Frontal cortex (tissue), 4 donors: ENCODE measurements around the gene LAMA4. TPM values are rescaled to one million over a fixed set of nuclear protein-coding genes. Genes with fewer than 3 reads are reported as not detected.

Experiments used
- DNase-seq, 2 donors: peaks; one replicate each; pipeline ENCODE4 v3.0.0; 2012; ENCODE audit warnings: low spot score in 2 of 2
- FAIRE-seq: peaks from 2 replicates; lab custom pipeline; 2012; peaks lifted over from hg19 to GRCh38; lab: Jason Lieb, UNC
- total RNA-seq: library from RNA; depleted of rRNA; stranded (reverse); fragments of >200 nt; gene quantifications from one replicate; pipeline ENCODE4 v1.2.3, GENCODE V29; 2014
- donor health status: control.
- donor health status: control.
- donor health status: control.

LAMA4 gene
- total RNA-seq, 1 donor from 2014 or later = 24.1 TPM

DNA sequence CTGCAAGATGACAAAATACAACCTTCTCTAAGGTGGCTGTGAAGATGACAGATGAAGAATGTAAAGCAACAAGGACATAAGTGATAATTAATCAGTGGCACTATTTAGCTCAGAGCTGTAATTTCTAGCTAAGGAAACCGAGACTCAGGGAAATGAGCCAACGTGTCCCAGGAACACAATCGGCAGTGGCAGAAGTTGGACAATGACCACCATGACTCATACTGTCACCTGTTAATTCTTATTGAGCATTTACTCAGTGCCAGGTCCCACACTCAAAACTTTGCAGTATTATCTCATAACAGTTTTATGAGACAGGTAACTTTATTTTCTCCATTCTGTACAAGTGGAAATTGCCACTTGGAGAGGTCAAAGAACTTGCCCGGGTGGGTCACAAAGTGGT lies 55.8 kb downstream of the LAMA4 start:
- DNase-seq = no peak
- no peak for FAIRE-seq

DNA sequence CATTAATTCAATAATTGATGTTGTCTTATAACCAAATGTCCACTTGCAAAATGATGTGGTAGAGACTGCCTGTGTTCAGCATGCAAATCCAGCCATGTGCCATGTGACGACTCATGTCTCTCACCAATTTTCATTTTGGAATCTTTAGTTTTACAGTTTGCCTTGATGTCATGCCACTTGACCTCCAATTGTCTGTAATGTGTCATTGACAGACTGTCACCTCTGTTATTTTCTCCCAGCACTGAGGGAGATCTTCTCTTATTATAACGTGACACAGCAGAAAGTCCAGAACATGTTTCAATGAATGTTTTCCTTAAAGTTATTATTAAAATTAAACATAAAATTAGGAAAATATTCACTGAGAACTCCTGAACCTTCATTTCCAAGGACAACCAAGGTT lies 56.7 kb downstream of the LAMA4 start:
- DNase-seq (no peak), FAIRE-seq (no peak)

DNA sequence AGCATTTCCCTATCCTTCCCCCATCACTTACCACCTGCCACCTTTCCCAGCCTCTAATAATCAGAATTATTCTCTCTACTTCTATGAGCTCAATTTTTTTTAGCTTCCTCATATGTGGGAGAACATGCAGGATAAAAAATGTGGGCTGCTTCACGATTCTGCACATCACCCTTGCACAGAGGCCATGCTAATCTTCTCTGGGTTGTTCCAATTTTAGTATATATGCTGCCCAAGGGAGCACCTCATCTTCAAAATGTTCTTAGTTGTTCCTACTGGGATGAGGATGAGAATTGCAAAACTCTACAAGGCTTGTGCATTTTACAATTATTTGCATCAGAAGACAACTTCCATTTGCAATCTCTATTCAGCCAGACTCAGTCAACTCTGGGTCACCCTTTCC lies 58.1 kb downstream of the LAMA4 start:
- FAIRE-seq (no peak), DNase-seq (no peak)

DNA sequence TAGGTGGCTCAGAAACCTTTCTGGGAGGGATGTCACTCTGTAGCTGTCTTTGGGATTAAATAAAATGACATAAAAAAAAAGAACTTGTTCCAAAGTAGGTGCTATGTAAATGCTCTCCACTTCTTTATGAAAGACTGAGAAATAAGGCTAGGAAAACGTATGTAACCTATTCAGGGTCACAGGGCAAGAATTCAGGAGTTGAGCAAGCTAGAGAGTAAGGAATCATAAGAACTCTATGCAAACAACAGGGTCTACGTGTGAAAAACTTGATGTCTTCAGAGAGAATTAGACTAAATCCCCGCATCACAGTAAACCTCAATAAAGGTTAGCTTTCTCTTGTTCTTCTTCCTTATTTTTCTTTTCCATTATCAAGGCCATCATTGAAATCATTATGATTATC lies 59.2 kb downstream of the LAMA4 start:
- FAIRE-seq (no peak), DNase-seq (no peak)

DNA sequence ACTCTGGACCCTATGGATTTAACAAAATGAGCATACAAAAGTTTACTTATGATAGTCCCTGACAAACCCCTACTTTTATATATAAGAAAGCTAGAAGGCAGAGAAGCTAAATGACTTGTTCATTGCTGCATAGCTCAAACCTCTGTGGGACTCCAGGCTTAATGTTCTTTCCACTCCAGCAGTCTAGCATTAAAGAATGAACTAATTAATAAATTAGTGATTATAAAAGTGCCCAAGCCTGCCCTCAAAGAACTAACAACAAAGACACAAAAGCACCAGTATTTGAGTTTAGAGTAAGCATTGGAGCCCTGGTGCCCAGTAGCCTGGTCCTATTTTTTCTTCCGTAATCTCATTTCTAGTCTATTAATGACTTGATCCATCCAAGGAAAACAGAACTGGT lies 59.9 kb downstream of the LAMA4 start:
- no peak for FAIRE-seq
- DNase-seq = no peak

DNA sequence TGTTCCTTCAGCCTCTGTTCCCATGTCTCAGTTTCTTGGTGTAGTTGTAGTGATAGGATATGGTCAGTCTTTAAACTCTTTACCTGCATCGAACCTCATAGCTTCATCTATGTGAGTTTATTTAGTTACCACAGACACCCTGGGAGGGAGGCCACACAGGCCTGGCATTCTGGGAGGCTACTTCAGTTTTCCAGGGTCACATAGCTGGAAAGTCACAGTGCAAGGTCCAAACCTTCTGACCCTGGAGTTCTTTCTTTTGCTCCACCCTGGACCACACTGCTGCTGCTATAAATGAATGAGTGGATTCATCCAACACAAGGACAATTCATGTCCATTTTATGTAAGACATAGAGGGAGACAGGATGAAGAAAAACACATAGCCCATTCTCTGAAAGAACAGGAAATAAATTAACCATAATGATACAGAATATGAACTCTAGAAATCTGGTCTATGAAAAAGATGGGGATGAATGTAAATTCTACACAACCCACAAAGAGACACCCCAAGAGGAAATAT lies 60.8 kb downstream of the LAMA4 start:
- DNase-seq (no peak), FAIRE-seq (no peak)

DNA sequence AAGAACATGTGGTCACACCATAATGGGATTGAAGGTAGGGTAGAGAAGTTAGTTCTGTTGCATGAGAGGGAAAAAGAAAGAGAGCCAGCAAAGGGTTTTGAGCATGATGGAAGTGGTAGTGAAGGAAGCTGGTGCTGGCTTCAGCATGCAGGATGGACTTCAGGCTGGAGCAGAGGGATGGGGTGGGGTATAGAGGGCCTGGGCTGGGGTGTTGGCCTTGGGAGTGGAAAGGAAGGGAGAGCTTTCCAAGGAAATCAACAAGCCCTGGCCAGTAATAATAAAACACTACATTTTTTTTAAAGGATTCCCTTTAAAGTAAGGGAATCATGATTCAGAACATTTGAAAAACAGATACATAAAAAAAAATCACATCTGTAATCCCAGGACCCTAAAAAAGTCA lies 61.2 kb downstream of the LAMA4 start:
- no peak for DNase-seq
- FAIRE-seq = no peak

DNA sequence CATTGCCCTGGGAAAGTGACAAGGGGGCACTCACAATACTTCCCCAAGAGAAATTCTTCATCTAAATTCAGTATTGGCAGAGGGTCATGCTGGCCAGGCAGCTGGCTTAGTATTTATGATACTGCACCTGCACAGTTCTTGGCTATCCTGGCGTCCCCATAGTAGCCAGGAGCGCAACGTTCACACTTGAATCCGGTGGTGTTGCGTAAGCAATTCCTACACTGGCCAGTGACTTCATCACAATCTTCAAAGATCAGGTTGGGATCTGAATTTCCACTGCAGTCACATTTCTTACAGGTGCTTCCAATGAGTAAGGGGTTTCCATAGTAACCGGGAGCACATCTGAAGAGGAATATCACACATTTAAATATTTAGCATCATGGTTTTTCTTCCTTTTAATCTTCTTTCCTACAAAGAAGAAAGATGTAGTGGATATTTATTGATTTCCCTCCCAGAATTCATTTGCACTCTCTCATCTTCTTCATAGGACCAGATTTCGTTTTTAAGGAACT lies 62.8 kb downstream of the LAMA4 start:
- FAIRE-seq = no peak
- DNase-seq = no peak

DNA sequence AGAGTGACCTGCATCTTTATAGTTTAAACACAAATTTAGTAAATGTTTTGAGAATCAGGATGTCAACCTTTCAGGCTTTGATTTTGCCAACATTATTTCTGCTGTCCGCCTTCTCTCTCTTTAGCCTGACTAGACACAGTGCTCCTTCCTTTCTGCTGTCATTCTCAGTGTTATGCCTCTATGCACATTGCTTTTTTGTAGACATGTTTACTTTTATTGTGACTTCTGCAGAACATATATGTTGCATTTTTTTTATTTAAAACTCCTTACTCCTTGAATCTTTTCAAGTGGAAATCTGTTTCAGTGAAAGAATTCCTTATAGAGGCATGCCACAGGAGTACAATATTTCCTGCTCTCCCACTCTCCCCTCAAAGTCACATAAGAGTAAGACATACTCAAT lies 64.2 kb downstream of the LAMA4 start:
- FAIRE-seq = no peak
- no peak for DNase-seq

DNA sequence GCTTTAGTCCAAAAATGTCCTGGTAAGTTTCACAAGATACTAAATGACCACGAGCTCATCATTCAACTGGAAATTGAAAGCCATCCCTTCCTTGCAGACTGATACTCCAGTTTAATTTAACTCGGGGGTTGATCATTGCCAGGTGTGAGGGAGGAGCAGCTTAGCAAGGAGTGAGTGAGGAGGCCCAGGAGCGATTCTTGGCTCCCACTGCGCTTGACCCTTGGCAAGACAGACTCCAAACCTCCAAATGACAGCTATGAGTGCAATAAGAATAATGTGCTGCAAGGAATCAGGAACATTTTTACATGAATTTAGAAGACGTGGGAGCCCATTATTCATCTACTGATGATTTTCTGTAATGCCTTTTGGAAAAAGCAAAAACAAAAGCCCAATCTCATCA lies 64.9 kb downstream of the LAMA4 start:
- DNase-seq (no peak), FAIRE-seq (no peak)

DNA sequence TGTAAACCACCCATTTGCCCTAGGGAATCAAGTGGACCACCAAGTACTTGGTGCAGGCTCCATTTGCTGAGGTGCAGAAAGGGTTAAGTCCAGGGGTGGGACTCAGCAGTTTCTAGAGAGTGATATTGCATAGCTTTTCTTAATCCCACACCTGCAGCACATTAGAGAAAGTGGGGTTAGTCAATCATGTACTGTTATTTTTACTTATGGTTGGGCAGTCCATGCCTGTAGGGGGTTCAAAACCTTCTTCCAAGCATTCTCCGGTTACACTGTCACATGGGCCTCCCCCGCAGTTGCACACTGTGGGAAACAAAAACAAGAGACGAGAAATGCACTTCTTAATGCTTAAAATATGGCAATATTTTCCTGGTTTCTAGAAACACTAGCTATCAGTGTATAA lies 65.5 kb downstream of the LAMA4 start:
- FAIRE-seq = no peak
- no peak for DNase-seq

DNA sequence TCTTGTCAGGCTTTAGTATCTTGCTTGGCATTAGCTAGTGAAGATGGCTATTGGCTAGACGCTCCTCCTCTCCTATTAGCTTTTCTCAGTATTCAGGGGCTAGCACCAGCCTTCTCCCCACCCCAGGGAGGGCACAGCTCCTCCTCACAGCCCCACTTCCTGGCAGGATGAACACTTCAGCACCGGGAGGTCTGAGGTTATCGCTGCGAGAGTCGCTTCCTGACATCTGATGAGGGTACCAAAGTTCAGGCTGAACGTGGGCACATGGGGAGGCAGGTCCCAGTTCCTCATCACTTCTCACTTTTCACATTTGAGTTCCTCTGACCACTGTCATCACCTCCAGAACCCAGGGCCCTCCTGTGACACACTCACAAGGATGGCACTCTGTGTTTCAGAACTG lies 66.6 kb downstream of the LAMA4 start:
- no peak for FAIRE-seq
- no peak for DNase-seq

DNA sequence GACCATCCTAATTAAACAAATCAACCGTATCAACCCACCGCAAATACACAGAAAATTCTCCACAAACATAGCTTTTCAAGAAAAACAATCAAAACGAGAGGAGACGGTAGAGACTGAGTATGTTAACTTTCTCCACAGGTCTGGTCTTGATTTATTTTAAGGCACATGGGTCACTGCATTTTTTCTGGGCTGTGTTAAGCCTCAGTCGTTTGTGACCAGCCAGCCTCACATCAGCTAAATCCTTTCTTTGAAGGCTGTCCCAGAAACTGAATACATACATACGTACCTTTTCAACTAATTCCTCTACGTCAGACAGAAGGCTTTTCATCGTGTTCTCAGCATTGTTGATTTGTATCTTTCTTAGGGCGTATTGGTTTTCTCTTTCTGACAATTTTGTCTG lies 69.4 kb downstream of the LAMA4 start:
- FAIRE-seq (no peak), DNase-seq (no peak)

DNA sequence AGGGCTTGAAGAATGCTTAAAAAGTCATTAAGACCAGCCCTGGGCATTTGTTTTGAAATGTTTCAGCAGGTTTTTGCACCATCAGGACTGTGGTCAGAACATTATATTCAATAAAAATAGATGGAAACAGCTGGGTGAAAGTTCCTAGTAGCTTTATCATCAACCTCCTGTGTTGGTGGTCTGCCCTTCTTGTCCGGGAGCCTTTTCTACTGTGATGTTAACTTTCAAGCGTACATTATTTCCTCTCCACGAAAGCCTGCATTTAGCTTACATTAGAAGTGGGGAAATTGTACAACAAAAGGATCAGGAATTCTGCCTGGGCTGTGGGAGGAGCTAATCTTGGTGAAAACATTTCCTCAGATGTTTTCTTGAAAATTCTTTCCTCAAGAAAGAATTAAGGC lies 71.1 kb downstream of the LAMA4 start:
- DNase-seq = no peak
- FAIRE-seq = no peak

DNA sequence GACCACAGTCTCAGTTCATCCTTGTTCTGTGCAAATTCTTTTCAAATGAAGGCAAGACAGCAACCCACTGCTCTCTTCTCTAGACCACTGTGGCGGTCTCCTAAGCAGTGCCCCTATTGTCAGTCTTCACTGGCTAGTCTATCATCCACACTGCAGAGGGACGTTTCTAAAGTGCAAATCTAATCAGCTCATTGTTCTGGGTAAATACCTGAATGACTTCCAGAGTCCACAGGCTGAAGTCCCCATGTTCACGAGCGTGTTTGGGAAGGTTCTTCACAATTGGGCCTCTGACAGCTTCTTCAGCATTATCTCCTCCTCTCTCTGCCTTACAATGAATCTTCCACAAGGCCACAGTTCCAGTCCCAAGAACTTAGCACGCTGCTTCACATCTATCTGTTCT lies 73.2 kb downstream of the LAMA4 start:
- no peak for FAIRE-seq

DNA sequence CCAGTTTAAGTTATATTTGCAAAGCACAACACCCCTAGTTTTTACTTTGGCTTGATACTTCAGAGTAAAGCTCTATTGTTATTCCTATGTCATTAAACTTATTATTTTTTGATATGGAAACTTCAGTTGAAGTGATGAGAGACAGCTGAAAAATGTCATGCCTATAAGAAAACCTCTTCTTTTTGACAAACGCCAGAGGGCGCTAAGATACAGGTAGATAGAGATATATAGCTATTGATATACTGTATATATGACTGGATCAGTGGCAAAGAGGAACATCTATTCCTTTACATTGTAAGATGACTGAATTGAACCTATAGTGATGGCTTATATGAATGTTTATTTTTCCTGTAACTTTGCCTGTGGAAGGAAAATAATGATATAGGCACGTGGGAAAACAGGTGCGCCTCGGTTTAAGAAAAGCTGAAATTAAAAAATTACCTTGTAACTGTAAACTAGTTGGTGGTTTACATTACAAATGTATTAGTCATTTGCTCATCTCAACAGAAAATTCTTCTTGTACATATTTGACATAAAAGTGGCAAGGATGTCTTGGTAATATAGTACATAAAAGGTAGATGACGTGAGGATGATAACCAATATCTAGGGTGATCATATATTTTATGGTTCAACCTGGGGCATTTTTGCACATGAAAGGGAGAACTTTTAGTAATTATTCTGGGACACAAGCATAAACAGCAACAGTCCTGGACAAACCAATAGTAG lies 74.1 kb downstream of the LAMA4 start:
- peak; percentile 5 to 32 for DNase-seq

More for the DNA sequence above, 73.2 kb downstream of the LAMA4 start:
- DNase-seq = no peak

DNA sequence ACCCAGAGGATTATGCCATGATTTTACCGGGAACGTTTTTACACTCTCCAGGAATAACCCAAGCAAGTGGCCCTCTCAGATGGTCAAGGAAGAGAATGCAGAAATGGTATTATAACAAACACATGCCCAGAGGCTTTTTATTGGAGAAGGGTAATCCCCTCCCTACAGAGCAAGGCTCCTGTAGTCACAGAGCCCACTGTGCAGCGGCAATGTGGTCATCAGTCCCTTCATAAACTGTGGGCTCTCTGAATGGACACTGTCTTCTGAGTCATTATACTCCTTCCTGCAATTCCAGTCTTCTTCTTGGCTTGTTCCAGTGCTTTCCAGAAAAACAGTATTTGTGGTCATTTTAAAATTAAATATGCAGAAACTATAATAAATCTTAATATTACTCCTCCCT lies 74.7 kb downstream of the LAMA4 start:
- FAIRE-seq = no peak

More for the DNA sequence above, 74.1 kb downstream of the LAMA4 start:
- peak; percentile 95 for FAIRE-seq

DNA sequence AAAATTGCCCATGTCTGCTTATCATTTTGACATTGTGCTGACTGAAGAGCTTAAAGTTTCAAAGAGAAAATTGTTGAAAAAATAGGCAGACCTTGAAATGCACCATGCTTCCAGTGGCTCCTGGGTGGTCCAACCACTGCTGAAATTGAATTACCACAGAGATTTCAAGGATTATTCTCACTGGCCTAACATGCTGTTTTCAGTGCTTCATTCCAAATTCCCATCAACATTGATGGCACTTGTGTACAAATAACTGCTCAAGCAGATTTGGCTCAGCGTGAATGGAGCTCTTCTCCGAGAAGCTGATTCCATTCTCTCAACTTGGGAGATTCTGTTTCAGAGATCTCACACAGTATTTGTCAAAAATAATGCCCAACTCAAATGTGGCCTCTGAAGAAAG lies 75.5 kb downstream of the LAMA4 start:
- FAIRE-seq = no peak
- no peak for DNase-seq

More for the DNA sequence above, 74.7 kb downstream of the LAMA4 start:
- no peak for DNase-seq

DNA sequence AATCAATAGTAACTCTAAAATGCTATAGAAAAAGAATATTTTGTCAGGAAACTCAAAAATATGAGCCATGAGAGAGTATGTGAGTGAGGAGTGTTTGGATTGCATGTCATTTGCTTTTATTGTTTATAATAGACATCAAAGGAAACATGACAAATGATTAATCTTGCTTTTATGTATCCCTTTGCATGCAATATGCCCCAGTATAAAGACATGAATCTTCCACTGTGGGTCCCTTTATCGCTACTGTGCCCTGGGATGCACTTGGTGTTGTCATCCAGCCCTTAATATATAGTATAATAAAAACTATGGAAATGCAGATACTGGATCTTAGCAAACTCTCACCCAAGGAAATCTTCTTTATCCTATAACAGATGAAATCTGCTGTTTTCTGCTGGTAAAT lies 77.3 kb downstream of the LAMA4 start:
- DNase-seq (no peak), FAIRE-seq (no peak)

DNA sequence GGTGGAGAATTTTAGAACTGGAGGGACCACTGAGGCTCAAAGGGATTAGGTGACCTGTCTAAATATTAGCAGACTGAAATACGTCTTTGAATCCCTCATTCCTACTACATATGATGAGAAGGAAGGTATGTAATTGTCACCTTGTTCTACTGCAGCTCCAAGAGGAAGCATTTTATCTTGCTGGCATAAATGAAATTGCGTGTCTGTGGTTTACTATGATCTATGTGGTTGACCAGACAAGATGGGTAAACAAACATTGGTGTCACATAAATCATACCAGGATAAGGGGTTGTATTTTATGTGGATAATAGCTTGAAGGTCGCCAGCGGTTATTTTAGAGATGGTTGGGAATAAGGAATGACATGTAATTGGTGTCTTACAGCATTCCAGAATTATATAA lies 78.2 kb downstream of the LAMA4 start:
- FAIRE-seq = no peak
- DNase-seq = no peak

DNA sequence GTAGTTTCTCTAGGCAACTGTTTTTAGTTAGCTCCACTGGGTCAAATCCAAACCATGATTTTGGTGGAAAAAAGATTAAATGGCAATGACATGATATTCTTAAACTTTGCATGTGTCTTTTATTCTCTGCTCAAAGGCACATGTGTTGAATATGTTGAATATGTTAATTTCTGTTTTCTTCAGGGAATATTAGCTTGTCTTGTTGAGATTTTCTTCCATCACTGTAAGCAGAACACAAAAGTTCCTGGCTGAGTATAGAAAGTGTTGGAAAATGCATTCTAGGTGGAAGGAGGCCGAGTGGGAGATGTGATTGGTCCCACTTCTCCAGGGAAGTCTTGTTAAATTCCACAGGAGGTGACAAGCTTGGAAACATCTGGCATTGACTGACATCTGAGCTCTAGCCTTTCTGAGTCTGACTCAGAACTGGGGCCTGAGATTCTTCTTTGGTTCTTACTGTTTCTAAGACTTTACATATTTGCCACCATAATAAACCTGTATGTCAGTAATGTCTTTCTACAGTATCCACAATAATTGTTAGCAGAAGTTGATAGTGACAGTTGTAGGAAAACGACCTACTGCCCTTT lies 81.1 kb downstream of the LAMA4 start:
- FAIRE-seq (no peak), DNase-seq (no peak)

DNA sequence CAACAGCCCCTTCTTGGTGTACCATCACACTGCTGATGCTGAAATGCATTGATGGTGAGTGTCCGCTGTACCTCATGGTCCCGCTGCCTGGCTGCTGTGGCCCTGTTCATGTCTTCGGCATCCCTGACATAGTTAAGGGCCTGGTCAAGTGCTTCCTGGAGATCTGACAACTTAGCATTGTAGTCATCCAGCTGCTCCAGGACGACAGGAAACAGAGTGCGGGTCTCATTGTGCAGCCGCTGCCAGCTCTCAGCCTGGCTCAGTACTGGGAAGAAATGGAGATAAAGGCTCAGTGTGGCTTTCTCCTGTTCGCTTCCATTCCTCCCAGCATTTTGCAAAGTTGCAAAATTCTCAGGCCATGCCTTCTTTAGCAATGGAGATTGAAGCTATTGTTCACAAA lies 81.8 kb downstream of the LAMA4 start:
- FAIRE-seq = no peak
- no peak for DNase-seq
